Medulla oblongata (tissue), 1 donor: ENCODE results near the gene STXBP3.
A peak's percentile ranks its signal among the peaks of the same experiment; 100 is the strongest.
"Not testable (repeated sequence)": the region's sequence is repeated elsewhere in the genome, so short reads cannot be mapped to it uniquely, and the experiment has no call there.

Source experiments
- DNase-seq: peaks from one replicate; pipeline ENCODE4 v3.0.0-alpha.2; 2015; ENCODE audit errors: extremely low spot score

The STXBP3 gene

DNA sequence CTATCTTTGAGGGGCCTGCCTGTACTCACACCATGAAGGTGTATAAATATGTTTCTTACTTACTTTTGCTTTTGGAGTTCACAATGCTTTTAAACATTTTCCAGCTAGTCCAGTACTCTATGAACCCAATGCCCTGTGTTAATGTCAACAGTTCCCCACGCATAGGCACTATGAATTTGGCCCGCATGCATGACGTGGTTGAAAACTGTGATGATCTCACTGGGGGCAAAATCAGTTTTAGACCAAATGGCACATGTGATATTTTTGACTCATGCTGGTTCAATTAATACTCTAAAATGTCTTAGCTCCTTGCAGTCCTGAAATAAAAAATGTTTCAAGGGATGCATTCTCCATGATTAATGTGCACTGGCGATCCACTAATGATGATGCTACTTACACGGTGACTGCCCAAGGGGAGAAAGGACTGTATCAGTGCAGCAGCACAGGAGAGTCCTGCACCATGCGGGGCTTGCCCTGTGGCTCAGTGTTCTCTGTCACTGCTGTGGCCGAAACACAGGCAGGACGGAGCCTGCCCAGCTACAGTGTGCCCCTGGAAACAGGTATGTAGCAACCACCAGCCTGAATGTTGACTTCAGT, 18.0 kb upstream of the STXBP3 start:
- no peak for DNase-seq

DNA sequence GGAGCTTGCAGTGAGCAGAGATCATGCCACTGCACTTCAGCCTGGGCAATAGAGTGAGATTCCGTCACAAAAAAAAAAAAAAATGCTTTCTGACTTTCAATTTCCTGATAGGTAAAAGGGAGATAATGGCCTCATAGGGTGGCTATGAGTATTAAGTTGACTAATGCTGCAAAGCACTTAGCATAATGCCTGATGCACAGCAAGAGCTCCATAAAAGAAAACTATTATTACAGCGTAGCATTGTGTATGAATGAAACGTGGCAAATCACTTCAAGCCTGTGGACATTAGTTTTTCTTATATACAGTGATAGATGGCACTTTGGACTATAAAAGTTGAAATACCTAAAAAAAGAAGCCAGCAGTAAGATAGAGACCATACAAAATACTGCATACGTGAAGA, 17.0 kb upstream of the STXBP3 start:
- no peak for DNase-seq

DNA sequence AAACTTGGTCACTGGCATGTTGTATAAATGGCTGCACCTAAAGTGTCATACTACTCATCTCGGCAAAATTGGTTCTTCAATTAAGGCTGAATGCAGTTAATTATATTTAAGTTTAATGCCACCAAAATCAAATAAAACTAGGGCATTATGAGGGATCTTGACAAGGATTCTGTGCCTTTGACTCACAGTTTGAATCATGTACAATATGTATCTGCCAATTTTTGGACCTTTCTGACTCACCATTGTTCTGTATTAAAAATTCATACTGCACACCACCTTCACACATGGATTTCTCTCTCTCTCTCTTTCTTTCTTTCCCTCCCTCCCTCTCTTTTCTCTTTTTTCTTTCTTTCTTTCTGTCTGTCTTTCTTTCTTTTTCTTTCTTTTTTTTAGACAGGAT, 14.1 kb upstream of the STXBP3 start:
- DNase-seq: no peak

DNA sequence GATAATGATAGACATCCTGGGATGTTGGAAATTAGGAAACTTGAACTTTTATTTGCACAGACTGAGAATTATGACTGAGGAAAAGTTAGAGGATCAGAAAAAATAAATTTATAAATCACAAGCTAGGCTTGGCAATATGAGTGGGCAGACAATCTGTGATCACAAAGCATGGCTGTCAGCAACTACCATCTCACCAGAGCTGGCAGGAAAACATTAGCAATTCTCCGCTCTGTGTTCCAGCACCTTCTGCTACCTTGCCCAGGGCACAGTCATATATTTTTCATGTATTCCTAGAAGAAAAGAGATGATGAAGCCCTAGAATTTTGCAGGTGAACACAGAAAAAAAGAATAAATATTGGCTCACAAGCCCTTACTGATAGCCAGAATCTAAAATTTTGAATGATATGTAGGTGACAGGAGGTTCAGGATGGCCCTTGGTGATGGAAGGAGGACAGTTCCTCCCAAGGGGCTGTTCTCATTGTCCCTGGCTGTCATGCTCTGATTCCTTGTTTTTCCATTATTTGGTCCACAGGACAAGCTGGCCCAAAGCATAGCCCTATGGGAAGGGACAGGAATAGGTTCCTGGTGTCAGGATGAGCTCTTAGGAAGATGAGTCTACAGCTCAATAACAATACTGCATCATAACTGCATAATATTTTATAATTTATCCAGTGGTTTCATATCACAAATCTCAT, 12.2 kb upstream of the STXBP3 start:
- DNase-seq: no peak

DNA sequence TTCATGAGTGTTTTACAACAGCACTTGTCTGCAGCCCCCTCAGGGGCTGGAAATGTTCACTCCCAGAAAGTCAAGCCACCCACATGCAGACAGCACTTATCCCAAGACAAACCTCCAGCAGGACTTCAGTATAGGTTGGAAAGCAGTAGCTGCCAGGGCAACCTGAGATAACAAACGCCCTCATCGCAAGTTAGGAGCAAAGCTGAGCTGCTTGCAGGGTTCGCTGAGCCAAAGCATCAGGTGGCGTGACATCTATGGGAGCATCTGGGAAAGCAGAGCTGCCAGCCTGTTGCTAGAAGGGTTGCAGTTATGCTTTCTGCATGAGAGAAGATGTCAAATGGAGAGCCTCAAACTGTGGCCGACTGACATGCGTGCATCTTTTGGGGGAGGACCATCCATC, 4.2 kb upstream of the STXBP3 start:
- no peak for DNase-seq

DNA sequence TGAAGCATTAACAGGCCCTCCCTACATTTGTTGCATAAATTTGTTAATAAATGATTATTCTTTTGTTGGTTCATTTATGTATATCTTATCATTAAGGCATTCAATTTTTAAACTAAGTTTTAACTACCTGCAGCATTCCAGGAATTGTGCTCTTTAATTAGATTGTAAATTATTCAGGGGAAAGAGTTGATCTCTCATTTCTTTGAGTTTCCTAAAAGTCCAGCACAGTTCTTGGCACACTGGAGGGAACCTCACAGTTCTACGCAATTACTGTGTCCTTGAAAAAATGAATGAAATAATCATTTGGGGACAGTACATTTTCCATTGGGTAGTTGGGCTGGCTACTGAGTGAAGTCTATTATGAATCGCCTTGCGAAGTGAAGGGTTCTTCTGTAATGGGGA, 493 bp upstream of the STXBP3 start:
- no peak for DNase-seq

DNA sequence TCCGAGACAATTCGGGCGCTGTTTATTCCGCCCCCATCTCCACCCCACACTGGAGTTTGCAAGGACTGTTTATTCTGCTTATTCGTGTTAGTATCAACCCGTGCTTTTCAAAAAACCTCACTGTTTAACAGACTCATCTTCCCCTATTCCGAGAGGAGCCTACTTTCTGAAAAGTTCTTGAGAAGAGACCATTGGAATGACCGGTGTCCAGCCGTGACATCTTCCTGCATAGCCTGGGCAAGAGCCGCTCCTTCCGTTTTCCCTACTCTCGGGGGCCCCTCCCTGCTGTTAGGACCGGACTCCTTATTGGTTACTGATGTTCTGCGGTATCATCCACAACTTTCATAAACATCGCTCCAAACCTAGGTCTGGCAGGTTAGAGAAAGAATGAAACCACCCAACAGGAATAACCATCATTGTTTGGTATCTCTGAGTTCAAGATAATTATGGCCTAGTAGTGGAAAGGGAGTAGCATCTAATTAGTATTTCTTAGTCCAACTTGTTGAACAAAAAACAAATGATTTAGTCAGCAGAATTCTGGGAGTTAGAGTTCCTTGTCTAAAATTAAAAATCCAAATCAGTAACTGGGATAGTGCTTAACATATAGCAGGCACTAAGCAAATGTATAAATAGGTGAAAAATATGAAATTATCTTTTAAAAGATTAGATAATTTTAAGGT, 837 bp downstream of the STXBP3 start:
- peak; percentile 88 for DNase-seq

DNA sequence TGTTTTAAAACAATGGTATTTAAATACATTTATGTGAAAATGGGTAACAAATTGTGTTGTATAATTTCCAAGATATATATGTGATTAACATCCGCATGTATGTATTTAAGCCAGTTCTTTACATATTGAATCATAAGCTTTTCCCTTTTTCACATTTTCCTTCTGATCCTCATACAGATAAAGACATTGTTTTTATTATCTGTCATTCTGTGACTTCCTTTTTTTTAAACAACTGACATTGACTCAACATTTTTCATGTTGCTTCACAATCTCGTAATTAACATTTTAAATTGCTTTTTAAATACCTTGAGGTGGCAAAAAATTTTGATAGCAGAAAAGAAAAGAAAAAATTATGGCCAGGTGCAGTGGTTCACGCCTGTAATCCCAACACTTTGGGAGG, 1.4 kb downstream of the STXBP3 start:
- no peak for DNase-seq

DNA sequence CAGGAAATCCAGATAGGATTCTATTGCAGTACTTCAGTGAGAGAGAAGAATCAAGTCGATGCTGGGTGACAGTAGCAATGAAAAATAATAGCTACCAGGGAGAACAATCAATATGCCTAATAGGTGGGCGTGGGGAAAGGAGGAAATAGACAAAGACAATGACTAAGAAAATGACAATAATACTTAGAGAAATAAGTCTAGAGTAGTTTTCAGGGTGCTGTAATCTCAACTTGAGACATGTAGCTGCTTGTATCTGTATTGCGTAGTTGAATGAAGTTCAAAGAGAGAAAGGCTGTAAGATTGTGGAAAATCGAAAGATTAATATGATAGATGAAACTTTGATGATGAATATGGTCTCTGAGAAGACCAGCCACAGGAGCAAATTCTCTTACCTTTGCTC, 2.6 kb downstream of the STXBP3 start:
- DNase-seq: no peak

DNA sequence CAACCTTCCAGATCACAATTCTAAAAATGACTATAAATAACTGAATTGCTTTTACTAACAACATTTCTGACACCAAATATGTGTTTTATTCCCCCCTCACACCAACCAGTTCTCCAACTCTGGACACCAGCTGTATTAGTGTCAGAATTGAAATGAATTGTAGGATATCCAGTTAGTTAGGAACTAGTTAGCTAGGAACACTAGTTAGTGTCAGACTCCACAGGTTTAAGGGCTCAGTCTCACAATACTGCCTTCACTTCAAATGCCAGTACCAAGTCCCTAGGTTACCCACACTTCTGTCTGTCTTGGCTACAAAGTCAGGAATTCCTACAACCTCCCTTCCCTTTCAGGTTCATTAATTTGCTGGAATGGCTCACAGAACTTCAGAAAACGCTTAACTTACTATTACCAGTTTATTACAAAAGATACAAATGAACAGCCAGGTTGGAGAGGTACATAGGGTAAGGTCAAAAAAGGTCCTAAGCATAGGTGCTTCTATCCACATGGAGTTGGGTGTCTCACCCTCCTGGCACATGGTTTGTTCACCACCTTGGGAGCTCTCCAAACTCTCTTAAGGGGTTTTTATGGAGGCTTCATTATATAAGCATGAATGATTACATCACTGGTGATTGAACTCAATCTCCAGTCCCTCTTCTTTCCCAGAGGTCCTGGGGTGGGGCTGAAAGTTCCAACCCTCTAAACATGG, 4.2 kb downstream of the STXBP3 start:
- no peak for DNase-seq

DNA sequence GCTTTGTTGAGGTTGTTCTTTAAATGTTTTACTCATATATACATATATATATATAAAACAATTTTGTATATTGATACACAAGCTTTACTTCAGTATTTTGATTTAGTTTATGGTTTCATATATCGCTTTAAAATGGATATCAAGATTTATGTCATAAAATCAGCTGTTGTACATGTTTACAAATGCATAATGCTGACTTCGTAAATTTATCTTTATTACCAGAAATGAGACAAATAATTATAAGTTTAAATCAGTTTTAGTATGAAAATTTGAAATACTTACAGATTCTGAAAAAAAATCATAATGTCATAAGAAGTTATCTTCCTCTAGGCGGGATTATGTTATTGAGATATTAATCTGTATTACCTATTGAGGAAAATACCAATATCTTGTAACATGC, 6.9 kb downstream of the STXBP3 start:
- DNase-seq: no peak

DNA sequence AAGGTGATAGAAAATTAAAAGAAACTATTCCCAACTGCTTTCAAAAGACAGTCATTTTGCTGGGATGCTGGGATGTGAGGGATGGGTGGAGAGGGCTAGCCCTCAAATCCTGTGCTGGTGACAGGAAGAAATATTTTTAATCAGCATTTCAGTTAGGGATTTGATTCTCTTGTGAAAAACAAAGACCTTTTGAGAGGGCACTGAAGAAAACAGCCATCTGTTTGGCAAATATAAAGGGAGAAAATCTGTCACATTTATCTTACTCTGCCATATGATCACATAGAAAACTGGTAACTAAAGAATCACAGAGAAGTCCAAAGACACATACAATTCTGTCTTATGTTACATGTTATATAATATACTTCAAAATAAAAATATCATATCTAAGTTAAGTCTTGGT, 12.3 kb downstream of the STXBP3 start:
- peak; percentile 37 for DNase-seq

DNA sequence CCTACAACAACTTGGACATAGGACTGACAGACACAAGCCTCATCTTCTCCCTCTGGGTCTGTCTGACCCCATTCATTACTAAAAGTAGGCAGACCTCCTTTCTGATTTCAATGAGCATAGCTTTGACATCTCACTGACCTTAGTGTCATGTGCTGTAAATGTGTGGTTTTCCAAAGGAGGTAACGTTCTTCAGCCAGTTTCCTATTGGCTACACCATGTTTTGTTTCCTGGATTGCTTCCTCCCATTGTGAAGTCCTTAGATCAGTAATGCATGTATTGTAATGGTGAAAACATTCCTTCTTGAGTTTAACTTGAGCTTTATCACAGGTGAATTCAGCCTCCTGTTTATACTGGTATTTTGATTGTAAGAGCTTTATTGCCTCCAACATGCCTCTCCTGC, 20.6 kb downstream of the STXBP3 start:
- no peak for DNase-seq

DNA sequence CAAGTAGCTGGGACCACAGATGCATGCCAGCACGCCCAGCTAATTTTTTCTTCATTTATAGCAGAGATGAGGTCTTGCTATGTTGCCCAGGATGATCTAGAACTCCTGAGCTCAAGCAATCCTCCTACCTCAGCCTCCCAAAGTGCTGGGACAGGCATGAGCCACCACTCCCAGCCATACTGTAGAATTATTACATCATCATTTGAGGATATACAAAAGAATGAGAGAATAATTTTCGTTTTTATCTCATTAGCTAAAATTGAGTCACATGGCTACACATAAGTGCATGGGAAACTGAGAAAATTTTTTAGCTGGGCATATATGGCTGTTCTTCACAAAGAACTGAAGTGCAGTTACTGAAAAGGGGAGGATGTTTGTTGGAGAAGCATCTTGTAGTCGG, 21.2 kb downstream of the STXBP3 start:
- DNase-seq: no peak

DNA sequence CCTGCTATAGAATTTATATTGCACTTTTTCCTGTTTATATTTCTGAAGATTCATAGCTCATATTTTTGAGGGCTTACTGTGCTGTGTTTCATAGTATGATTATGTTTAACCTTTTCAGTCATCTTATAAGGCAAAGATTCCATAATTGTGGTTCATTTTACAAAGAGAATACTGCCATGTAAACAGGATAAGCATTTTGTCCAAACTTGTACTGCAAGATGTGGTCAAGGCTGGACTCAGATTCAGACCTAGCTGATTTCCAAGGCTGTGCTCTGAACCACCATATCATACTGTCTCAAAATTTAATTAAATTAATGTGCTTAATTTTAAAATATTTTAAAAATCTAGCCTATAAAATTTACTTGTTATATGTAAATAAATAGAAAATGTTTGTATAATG, 31.4 kb downstream of the STXBP3 start:
- DNase-seq: no peak

DNA sequence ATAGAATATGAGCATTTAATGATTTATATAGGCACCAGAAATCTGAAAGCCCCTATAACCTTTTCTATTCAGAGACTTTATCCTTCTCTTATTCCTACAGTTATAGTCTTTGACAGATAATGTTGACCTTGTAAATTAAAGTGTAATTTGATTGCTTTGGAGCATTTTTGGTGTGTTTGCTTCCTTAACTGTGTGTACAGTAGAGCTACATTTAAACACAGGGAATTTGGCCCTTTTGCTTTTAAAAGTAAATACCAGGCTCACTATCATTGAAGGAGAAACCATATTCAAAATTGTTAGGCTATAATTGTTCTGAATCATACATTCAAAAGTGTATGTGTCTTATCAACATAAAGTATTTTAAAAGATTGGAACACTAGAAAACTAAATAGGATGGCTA, 33.0 kb downstream of the STXBP3 start:
- DNase-seq: no peak

DNA sequence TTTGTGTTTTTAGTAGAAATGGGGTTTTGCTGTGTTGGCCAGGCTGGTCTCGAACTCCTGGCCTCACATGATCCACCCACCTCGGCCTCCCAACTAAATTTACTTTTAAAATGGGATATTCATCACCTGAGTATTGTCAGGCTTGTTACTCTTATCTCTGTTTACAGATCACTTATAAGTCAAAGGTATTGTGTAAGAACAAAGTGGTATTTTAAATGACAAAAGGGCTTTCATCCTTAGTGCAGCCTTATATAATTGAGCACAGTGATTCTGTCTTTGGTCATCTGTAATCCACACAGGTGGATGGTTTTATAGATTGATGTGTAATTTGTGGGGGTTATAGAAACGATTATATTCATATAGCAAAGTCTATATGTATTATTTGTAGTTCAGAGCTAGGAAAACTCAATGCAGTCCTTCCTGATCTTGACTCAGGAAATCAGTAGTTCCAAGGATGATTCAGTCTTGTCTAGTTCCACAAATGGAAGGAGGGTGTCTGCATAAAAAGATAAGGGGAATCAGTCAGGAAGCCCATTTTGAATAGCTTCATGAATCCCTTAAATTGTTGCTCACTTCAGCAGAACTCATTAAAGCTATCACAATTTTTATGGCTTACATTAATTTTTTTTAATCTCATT, 34.6 kb downstream of the STXBP3 start:
- no peak for DNase-seq

DNA sequence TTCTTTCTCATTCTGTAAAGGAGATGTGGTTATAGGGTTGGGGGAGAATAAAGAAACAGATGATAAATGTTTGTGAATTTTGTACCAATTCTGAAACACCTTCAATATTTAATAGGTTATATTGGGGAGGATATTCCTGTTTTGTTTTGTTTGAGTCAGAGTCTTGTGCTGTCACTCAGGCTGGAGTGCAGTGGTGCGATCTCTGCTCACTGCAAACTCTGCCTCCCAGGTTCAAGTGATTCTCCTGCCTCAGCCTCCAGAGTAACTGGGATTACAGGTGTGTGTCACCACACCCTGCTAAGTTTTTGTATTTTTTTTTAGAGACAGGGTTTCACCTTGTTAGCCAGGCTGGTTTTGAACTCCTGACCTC, 35.1 kb downstream of the STXBP3 start:
- DNase-seq: not testable (repeated sequence)

DNA sequence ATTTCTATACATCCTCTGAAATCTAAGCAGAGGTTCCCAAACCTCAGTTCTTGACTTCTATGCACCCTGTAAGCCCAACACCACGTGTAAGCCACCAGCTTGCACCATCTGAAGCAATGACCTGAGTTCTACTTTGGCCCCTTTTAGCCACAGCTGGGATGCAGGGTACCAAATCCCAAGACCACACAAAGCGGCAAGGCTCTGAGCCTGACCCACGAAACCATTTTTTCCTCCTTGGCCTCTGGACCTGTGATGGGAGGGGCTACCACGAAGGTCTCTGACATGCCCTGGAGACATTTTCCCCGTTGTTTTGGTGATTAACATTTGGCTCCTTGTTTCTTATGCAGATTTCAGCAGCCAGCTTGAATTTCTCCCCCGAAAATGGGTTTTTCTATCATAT, 38.8 kb downstream of the STXBP3 start:
- no peak for DNase-seq

DNA sequence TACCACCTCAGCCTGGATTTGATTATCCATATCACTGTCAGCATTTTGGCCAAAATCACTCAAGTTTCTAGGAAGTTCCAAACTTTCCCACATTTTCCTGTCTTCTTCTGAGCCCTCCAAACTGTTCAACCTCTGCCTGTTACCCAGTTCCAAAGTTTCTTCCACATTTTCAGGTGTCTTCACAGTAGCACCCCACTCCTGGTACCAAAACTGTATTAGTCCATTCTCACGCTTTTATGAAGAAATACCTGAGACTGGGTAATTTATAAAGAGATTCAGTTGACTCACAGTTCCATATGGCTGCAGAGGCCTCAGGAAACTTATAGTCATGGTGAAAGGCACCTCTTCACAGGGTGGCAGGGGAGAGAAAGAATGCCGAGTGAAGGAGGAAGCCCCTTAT, 39.4 kb downstream of the STXBP3 start:
- DNase-seq: no peak

DNA sequence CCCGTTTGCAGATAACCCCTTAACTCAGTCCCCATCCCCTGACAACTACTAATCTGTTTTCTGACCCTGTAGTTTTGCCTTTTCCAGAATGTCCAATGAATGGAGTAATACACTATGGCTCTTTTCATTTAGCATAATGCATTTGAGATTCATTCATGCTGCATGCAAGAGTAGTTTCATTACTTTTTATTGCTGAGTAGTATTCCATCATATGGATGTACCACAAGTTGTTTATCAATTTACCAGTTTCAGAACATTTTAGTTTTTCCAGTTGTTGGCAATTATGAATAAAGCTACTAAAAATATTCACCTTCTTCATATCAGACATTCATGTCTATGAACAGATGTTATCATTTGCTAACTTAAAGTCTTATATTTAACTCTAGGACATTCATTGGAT, 45.3 kb downstream of the STXBP3 start:
- no peak for DNase-seq

DNA sequence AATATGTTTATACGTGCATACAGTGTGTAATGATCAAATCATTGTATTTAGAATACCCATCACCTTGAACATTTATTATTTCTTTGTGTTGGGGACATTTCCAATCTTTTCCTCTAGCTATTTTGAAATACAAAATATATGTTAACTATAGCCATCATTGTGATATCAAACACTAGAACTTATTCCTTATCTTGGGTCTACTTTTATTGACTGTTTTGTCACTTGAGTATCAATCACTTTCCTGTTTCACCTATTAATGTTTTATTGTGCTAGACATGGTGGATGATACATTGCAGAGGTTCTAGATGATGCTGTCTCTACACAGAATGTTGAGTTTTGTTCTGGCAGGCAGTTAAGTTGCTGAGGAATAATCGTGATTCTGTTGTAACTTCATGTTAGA, 45.9 kb downstream of the STXBP3 start:
- no peak for DNase-seq
